Lung microvascular endothelial cell (primary cell): ENCODE data around the gene NKAP. TPM values are rescaled to one million over a fixed set of nuclear protein-coding genes. Genes with fewer than 3 reads are reported as not detected.
A peak's percentile ranks its signal among the peaks of the same experiment; 100 is the strongest.
"Not testable (repeated sequence)": the region's sequence is repeated elsewhere in the genome, so short reads cannot be mapped to it uniquely, and the experiment has no call there.

Source experiments
- DNase-seq, 2 donors: peaks; one replicate each; pipeline versions ENCODE4 v3.0.0 to v3.0.0-alpha.2; 2010; ENCODE audit warnings: low read depth in 2 of 2
- total RNA-seq: library from RNA; depleted of rRNA; stranded (reverse); fragments of >200 nt; gene quantifications from 2 replicates; pipeline ENCODE4 v1.2.1, GENCODE V29; 2014

The NKAP gene
- total RNA-seq = 2.2 and 3.0 TPM in 2 replicates

DNA sequence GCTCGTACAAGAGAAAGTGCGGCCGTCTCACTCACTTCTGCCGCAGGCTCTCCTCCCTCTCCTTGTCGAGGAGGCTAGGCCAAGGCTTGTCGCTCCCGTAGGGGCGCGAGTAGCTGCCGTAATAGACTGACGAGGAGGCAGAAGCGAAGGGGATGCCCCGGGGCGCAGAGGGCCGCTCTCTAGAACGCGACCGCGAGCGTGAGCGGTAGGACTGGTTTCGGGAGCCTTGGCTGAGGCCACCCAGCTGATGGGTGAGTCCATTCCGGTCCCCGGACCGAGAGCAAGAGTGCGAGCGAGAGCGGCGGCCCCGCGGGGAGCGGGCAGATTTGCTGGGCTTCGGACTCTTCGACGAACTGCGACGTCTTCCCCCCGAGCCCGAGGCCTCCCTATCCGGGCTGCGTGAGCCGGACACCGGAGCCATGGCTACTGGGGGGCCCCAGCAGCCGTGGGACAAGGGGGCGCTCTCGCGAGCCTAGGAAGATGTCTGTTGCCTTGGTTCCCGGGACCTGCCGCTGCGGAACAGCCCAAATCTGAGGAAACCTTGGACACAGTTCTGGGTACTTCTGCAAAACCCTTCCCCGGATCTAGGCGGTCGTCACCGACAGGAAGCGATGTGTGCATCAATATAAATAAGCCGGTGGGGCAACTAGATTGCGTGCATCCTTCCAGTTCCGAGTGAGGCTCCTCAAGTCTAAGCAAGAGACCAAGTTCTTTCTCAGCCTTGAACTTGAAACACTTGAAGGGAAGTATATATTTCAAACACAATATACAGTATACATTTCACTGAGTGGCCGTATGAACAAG is at the start of gene NKAP:
TSS of gene NKAP (minus strand) at position 567 of the 804 bp plus-strand sequence. CDS start at position 421, 146 bp downstream.
- DNase-seq = peak; percentile 93 to 94

GRCh38 chrX:119991005-119991787 is 47.6 kb upstream of the NKAP start:
- DNase-seq = no peak

GRCh38 chrX:119990556-119991004 is 47.0 kb upstream of the NKAP start:
- DNase-seq = no peak

DNA sequence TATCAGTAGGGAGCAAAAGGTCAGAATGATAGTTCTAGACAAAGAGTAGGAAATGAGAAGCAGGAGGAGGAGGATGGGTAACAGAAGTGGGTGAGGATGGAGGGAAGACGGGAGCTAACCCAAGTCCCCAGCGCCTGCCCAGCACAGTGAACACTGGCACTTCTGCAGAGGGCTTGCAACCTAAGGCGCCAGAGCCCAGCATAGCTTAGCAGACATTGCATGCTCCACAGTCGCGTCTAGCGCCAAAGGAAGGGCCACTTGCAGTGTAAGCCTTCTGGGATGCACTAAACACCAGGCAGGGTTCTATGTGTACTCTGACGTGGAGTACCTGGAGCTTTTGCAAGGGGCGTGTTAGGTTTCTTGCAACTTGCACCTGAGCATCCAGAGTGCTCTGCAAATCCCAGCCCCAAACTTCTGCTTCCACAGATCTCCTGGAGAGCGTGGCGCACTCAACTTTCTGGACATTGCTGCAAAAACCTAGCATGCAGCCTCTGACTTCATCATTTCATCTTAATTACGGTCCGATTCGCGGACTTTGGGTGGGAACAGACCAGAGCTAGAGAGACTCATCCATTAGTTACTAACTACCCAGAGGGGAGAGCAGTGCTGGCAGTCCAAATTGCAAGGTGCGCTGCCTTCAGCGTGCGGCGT is 46.5 kb upstream of the NKAP start:
- DNase-seq = no peak

DNA sequence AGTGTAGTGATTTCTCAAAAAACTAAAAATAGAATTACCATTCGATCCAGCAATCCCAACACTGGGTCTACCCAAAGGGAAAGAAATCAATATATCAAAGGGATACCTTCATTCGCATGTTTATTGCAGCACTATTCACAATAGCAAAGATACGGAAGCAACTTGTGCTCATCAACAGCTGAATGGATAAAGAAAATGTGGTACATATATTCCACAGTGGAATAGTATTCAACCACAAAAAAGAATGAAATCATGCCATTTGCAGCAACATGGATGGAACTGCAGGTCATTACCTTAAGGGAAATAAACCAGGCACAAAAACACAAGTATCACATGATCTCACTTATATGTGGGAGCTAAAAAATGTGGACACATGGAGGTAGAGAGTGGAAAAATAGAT is 42.7 kb upstream of the NKAP start:
- DNase-seq = no peak

- no peak for DNase-seq
These were observed 41.1 kb upstream of the NKAP start for GRCh38 chrX:119984652-119985051.

DNA sequence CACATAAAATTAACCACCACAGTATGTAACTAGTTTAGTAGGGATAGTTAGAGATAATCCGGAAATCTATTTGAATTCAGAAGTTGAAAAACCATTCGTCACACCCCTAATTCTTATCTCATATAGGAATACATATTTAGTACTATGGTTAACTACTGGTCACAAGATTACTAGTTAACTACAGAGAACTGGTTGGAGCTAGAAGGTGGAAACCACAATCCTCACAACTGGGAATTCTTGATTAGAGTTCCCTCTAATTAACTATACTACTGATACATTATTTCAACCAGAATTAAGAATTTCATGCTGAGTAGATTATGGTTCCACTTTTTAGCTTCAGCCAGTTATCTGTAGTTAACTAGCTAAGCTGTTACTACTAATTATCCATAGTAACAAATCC is 39.9 kb upstream of the NKAP start:
- DNase-seq = no peak

DNA sequence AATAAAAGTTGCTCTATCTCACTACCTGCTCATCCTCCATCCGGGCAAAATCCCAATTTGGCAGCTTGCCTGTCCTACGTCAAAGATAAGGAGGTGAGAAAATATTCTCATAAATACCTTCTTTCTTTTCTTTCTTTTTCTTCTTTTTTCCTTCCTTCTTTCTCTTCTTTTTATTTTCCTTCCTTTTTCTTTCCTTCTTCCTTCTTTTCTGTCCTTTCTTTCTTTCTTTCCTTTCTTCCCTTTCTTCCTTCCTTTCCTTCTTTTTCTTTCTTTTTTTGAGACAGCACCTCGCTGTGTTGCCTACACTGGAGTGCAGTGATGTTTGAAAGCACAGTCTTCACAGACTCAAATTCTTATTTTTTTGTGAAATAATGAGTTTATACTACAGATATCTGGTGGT is 38.6 kb upstream of the NKAP start:
- no peak for DNase-seq

DNA sequence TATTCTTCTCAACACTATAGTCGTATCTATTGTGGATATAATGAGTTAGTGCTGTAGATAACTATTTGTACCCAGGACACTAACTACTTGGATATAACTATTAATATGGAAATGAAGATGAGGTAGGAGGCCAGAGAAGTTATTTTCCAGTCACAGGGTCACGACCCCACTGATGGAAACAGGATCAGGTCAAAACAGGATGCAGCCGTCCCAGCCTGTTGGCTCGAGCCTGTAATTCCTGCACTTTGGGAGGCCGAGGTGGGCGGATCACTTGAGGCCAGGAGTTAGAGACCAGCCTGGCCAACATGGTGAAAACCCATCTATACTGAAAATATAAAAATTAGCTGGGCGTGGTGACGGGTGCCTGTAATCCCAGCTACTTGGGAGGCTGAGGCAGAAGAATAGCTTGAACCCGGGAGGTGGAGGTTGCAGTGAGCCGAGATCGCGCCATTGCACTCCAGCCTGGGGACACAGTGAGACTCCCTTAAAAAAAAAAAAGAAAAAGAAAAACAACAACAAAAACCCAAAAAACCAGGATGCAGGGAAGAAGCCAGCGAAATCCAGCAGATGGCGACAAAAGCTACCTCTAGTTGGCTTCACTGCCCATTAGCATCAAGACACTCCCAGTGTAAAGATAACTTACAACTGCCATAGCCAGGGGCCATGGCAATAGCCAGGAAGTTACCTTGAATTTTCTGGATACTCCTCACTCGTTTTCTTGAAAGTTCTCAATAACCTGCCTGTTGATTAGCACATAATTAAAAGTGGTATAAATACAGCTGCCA is 37.9 kb upstream of the NKAP start:
- peak; percentile 29 to 76 for DNase-seq

DNA sequence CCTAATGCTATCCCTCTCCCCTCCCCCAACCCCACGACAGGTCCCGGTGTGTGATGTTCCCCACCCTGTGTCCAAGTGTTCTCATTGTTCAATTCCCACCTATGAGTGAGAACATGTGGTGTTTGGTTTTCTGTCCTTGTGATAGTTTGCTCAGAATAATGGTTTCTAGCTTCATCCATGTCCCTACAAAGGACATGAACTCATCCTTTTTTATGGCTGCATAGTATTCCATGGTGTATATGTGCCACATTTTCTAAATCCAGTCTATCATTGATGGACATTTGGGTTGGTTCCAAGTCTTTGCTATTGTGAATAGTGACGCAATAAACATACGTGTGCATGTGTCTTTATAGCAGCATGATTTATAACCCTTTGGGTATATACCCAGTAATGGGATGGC is 33.6 kb upstream of the NKAP start:
- DNase-seq = not testable (repeated sequence)

- no peak for DNase-seq
These were observed 27.6 kb upstream of the NKAP start for GRCh38 chrX:119971184-119971583.

DNA sequence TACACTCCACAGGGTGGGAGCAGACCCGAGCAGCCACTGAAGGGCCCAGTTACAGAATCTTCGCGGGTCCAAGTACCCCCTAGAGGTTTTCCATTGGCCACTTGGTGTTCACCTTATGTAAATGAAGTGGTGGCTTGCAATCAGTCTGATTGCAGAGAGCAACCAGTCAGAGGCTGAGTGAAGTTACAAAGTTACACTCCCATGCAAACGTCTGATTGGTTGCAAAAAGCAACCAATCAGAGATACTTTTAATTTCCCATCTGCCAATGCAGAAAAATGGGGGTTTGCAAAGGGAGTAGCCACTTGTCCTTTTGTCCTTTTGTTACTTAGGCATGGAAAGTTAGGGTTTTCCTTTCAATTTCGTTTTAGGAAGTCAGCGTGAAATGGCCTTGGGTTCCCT is 27.0 kb upstream of the NKAP start:
- no peak for DNase-seq

DNA sequence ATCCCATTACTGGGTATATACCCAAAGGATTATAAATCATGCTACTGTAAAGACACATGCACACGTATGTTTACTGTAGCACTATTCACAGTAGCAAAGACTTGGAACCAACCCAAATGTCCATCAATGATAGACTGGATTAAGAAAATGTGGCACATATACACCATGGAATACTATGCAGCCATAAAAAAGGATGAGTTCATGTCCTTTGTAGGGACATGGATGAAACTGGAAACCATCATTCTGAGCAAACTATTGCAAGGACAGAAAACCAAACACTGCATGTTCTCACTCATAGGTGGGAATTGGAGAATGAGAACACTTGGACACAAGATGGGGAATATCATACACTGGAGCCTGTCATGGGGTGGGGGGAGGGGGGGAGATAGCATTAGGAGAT is 23.3 kb upstream of the NKAP start:
- not testable (repeated sequence) for DNase-seq

DNA sequence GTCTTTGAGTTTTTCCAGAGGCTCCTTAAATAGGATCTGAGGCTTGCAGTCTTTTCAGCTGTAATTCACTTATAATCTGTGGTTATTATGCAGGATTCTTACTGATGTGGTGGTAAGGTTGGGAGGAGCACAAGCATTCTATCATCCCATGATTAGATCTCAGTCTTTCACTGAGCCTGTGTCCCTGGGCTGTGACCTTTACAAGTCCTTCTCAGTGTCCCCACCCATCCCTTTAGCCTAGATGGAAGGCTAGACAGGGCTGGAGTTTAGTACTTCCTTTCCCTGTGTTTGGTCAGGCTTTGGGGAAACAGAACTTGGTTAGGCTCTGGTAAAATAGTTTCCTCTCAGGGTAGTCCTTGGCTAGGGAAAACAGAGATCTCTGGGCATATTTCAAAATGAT is 17.1 kb upstream of the NKAP start:
- DNase-seq = no peak

GRCh38 chrX:119955807-119956570 is 12.4 kb upstream of the NKAP start:
- not testable (repeated sequence) for DNase-seq

GRCh38 chrX:119954374-119954773 is 10.8 kb upstream of the NKAP start:
- no peak for DNase-seq

GRCh38 chrX:119948381-119948780 is 4.8 kb upstream of the NKAP start:
- DNase-seq = peak in 1 of 2 donors; percentile 9

GRCh38 chrX:119945481-119945880 is 1.9 kb upstream of the NKAP start:
- no peak for DNase-seq

GRCh38 chrX:119942831-119943184 is 743 bp downstream of the NKAP start:
- DNase-seq = peak in 1 of 2 donors; percentile 17

DNA sequence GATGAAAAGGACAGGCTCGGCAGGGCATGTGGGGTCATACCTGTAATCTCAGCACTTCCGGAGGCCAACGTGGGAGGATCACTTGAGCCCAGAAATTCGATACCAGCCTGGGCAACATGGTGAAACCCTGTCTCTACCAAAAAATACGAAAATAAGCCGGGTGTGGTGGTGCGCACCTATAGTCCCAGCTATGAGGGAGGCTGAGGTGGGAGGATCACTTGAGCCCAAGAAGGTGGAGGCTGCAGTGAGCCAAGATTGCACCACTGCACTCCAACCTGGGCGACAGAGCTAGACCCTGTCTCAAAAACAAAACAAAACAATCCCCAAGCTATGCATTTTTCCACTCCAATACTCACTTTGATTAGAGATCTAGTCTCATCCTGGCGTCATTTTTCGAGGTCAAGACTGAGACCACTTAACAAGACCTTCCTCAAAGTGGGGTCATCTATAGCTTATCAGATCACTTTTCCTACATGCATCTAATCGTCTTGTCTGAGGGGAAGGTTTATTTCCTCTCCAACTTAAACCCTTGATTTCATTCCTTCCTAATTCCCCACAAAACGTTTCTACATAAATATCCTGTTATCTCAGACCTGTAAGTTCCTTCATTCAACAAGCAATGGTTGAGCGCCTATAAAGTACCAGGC is 1.3 kb downstream of the NKAP start:
- no peak for DNase-seq
